GM18526 (cell line): ENCODE measurements around the gene TMEM125.

Experiments used
- POLR2A ChIP-seq: IDR thresholded peaks from 3 replicates; pipeline ENCODE4 v1.6.1; 2011; ENCODE audit not compliant: insufficient read length; ENCODE audit errors: extremely low read depth

TMEM125 gene

GRCh38 chr1:43269627-43270375 is at the start of gene TMEM125:
Gene TMEM125, plus strand, starts transcription at chr1:43269983. Its CDS starts 2,740 bp downstream, at chr1:43272723.
- TF ChIP-seq POLR2A, result no peak

- TF ChIP-seq POLR2A, result no peak
These were observed 48.6 kb upstream of the TMEM125 start for GRCh38 chr1:43220905-43221778.

DNA sequence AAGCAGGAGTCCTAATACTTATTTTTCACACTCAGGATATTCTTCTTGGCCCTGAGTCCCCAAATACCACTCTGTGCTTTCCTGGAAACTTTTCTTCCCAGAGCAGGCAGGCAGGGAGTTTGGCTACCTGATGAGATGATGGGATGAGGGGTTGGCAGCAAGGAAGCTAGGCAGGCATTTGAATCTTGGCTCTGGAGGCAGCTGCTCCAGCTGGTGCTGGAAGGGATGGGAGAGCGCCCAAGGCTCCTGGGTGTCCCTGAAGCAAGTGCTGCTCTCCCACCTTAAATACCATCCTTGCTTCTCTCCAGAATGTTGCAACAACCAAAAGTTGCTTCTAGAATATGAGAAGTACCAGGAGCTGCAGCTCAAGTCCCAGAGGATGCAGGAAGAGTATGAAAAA is 48.0 kb upstream of the TMEM125 start:
- TF ChIP-seq POLR2A, result no peak

- no peak for TF ChIP-seq POLR2A
These were observed 46.9 kb upstream of the TMEM125 start for GRCh38 chr1:43222879-43223278.

GRCh38 chr1:43225168-43225567 is 44.6 kb upstream of the TMEM125 start:
- no peak for TF ChIP-seq POLR2A

GRCh38 chr1:43227143-43227764 is 42.5 kb upstream of the TMEM125 start:
- TF ChIP-seq POLR2A, result no peak

- TF ChIP-seq POLR2A, result no peak
These were observed 39.7 kb upstream of the TMEM125 start for GRCh38 chr1:43229826-43230780.

- TF ChIP-seq POLR2A, result no peak
These were observed 37.7 kb upstream of the TMEM125 start for GRCh38 chr1:43232074-43232473.

DNA sequence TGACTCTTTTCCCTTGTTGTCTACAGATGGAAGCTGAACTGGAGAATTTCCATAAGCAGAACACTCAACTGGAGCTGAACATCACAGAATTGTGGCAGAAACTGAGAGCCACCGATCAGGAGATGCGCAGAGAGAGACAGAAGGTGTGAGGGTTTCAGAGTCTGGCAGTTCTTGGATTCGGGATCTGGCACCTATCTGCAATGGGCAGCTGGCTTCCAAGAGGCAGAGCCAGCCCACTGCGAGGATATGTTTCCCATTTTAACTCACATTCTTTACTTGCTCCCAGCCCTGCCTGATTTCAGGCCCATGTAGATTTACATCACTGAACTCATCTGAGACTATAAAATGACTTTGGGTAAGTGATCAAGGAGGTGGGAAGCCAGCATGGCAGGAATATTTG is 37.3 kb upstream of the TMEM125 start:
- no peak for TF ChIP-seq POLR2A

- TF ChIP-seq POLR2A, result no peak
These were observed 36.2 kb upstream of the TMEM125 start for GRCh38 chr1:43233631-43234030.

DNA sequence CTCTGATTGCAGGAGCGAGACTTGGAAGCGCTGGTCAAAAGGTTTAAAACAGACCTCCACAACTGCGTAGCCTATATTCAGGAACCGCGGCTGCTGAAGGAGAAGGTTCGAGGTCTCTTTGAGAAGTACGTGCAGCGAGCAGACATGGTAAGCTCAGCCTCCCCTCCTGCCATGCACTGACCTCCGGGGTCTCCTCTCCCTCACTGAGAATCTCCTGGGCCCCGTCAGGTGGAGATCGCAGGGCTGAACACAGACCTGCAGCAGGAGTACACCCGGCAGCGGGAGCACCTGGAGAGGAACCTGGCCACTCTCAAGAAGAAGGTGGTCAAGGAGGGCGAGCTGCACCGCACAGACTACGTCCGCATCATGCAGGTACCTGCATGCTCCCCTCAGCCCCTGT is 35.5 kb upstream of the TMEM125 start:
- no peak for TF ChIP-seq POLR2A

DNA sequence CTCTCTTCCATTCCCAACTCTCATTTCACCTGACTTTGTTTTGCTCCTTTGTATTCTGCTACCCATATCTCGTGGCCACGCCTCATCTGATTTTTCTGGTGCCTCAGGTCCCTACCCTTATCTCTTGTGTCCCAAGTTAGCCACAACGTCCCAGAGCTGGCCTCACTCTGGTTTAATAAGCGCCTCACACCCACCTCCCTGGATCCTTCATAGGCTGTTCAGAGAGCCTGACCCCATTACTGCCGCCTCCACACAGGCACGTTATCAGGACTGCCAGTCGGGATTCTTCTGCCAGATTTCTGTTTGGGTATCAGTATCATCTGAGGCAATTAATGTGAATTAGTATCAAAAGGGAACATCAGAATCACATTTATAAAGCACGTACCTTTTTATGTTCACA is 34.7 kb upstream of the TMEM125 start:
- no peak for TF ChIP-seq POLR2A

- no peak for TF ChIP-seq POLR2A
These were observed 34.2 kb upstream of the TMEM125 start for GRCh38 chr1:43235451-43236121.

GRCh38 chr1:43237121-43237520 is 32.7 kb upstream of the TMEM125 start:
- no peak for TF ChIP-seq POLR2A
